ENCODE measurements around the gene PRAMEF7.
"Not testable (repeated sequence)": the region's sequence is repeated elsewhere in the genome, so short reads cannot be mapped to it uniquely, and the experiment has no call there.

Gene PRAMEF7

GRCh38 chr1:12916310-12916709, at the start of gene PRAMEF7:
Gene PRAMEF7 (plus strand): TSS chr1:12916610. CDS start chr1:12917693, 1,083 bp downstream.
- not testable (repeated sequence) for DNase-seq (ENCODE audit: low read depth in 3 of 3)

GRCh38 chr1:12878453-12878852, 38.0 kb upstream of the PRAMEF7 start:
- not testable (repeated sequence) for DNase-seq (ENCODE audit: low read depth in 3 of 3)

GRCh38 chr1:12886101-12886500, 30.3 kb upstream of the PRAMEF7 start, which contains the start of gene PRAMEF4:
Gene PRAMEF4 (minus strand): TSS chr1:12886201. CDS start chr1:12883394, 2,807 bp downstream.
- DNase-seq (ENCODE audit: low read depth in 3 of 3), result not testable (repeated sequence)

GRCh38 chr1:12898170-12898569, 18.2 kb upstream of the PRAMEF7 start, which contains the start of gene PRAMEF10:
Gene PRAMEF10 (minus strand): TSS chr1:12898270. CDS start chr1:12895847, 2,423 bp downstream.
- not testable (repeated sequence) for DNase-seq (ENCODE audit: low read depth in 3 of 3)

GRCh38 chr1:12899186-12899585, 17.2 kb upstream of the PRAMEF7 start:
- not testable (repeated sequence) for DNase-seq (ENCODE audit: low read depth in 3 of 3)

GRCh38 chr1:12903793-12904572, 12.4 kb upstream of the PRAMEF7 start:
- DNase-seq (ENCODE audit: low read depth in 3 of 3), result not testable (repeated sequence)

GRCh38 chr1:12921749-12922148, 5.3 kb downstream of the PRAMEF7 start:
- not testable (repeated sequence) for DNase-seq (ENCODE audit: low read depth in 3 of 3)

GRCh38 chr1:12924368-12924767, 8.0 kb downstream of the PRAMEF7 start:
- not testable (repeated sequence) for DNase-seq (ENCODE audit: low read depth in 3 of 3)

GRCh38 chr1:12947480-12947879, 31.1 kb downstream of the PRAMEF7 start, which contains the start of gene PRAMEF6:
Gene PRAMEF6 (minus strand): TSS chr1:12947580. CDS start chr1:12942518, 5,062 bp downstream.
- DNase-seq (ENCODE audit: low read depth in 3 of 3), result not testable (repeated sequence)
